ENCODE results near the gene FBLN5. TPM values are rescaled to one million over a fixed set of nuclear protein-coding genes. Genes with fewer than 3 reads are reported as not detected.

The FBLN5 gene
- total and polyA plus RNA-seq, 2 donors (not counting 3 experiments of a cell fraction or from before 2014, with no cell fraction given) = 27.6 to 33.1 TPM

GRCh38 chr14:91851563-91851962 is 95.9 kb downstream of the FBLN5 start:
- Histone ChIP-seq H3K9ac (replicated peaks; ENCODE audit: extremely low read depth, insufficient read depth, low read length) (no peak overlapping the region), H3K79me2 (ENCODE audit: control insufficient read depth, insufficient read depth, low read length) (no peaks in the 10 kb centered on the region), H4K20me1 (replicated peaks; ENCODE audit: control insufficient read depth, extremely low read depth, insufficient read depth, low read length) (no peaks in the 10 kb centered on the region), H3K4me3 (replicated peaks in 1 of 3; ENCODE audit: insufficient read depth in 1 of 3, low read depth in 1 of 3, low read length in 3 of 3) (no peak overlapping the region), H3K27ac (ENCODE audit: insufficient read depth, low read depth, low read length) (no peak overlapping the region), H3K4me1 (ENCODE audit: control insufficient read depth, extremely low read depth, insufficient read depth, low read length) (no peaks in the 10 kb centered on the region), H3K4me2 (ENCODE audit: insufficient read depth, low read length) (no peak overlapping the region), H3K9me3 (replicated peaks; ENCODE audit: control insufficient read depth, insufficient read depth, low read length) (no peaks in the 10 kb centered on the region), H3K36me3 (ENCODE audit: control insufficient read depth in 2 of 2, extremely low read depth in 1 of 2, insufficient read depth in 2 of 2, low read length in 2 of 2) (no peaks in the 10 kb centered on the region), H3K9me1 (replicated peaks; ENCODE audit: control insufficient read depth, extremely low read depth, insufficient read depth, low read length) (no peaks in the 10 kb centered on the region), H2AFZ (ENCODE audit: low read depth, low read length) (no peak overlapping the region), H3K27me3 (ENCODE audit: control insufficient read depth in 2 of 2, insufficient read depth in 2 of 2, low read length in 2 of 2) (peaks cover 0 to 3% of the 10 kb centered on the region in 2 experiments)
- BruUV-seq (replicated peaks) = no TSS peak
- no peak for DNase-seq (ENCODE audit: low read depth, low spot score)
- no peak for FAIRE-seq
- dilution Hi-C loops (cut with MboI; ENCODE audit: extremely low pct_ligation_motif_present, low sequenced_read_pairs) (no loop called here), intact Hi-C loops (cut with micrococcal nuclease) (no loop called here)
- ChIA-PET CTCF (no interaction called here), POLR2A (no interaction called here)
- TF ChIP-seq, protein P1, sequence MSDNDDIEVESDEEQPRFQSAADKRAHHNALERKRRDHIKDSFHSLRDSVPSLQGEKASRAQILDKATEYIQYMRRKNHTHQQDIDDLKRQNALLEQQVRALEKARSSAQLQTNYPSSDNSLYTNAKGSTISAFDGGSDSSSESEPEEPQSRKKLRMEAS (IDR thresholded peaks at IDR 0.05; ENCODE audit: insufficient read depth, insufficient read length) = no peak
- TF ChIP-seq, protein P2, sequence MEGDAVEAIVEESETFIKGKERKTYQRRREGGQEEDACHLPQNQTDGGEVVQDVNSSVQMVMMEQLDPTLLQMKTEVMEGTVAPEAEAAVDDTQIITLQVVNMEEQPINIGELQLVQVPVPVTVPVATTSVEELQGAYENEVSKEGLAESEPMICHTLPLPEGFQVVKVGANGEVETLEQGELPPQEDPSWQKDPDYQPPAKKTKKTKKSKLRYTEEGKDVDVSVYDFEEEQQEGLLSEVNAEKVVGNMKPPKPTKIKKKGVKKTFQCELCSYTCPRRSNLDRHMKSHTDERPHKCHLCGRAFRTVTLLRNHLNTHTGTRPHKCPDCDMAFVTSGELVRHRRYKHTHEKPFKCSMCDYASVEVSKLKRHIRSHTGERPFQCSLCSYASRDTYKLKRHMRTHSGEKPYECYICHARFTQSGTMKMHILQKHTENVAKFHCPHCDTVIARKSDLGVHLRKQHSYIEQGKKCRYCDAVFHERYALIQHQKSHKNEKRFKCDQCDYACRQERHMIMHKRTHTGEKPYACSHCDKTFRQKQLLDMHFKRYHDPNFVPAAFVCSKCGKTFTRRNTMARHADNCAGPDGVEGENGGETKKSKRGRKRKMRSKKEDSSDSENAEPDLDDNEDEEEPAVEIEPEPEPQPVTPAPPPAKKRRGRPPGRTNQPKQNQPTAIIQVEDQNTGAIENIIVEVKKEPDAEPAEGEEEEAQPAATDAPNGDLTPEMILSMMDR (IDR thresholded peaks at IDR 0.05; ENCODE audit: extremely low read depth in 1 of 2, insufficient read depth in 1 of 2, low read depth in 1 of 2, low read length in 2 of 2) = no peak
- TF ChIP-seq POLR2A (IDR thresholded peaks at IDR 0.05; ENCODE audit: low read depth, low read length) (no peak), MYC (IDR thresholded peaks at IDR 0.05; ENCODE audit: low read depth, low read length) (no peak), GATA2 (IDR thresholded peaks at IDR 0.05; ENCODE audit: insufficient read depth, insufficient read length, low read depth, low read length) (no peak)

DNA sequence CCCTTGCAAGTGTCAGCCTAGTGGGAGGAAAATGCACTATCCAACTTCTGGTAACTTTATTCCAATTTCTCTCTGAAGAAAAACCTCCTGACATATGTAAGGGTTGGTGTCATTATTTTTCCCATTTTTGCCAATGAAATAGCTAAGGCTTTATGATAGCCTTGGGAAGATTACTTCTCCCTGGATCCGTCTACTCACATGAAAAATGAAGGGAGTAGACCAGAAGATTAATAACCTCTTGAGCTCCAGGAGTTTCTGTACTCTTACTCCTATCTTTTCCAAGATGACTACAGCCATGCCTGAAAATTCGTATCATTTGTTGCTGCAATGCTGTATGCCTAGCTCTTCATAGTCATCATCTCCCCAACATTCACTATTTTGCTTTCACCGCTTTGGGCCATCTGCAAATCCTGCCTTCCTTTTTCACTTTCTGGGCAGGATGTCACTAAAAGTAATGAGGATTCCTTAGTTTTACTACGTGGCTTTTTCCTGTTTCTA is 98.9 kb downstream of the FBLN5 start:
- Histone ChIP-seq H3K9ac (replicated peaks; ENCODE audit: extremely low read depth, insufficient read depth, low read length) (no peak overlapping the region), H3K36me3 (ENCODE audit: control insufficient read depth in 2 of 2, extremely low read depth in 1 of 2, insufficient read depth in 2 of 2, low read length in 2 of 2) (no peaks in the 10 kb centered on the region), H2AFZ (ENCODE audit: low read depth, low read length) (no peak overlapping the region), H3K9me3 (replicated peaks; ENCODE audit: control insufficient read depth, insufficient read depth, low read length) (no peaks in the 10 kb centered on the region), H3K79me2 (ENCODE audit: control insufficient read depth, insufficient read depth, low read length) (no peaks in the 10 kb centered on the region), H3K4me3 (replicated peaks in 1 of 3; ENCODE audit: insufficient read depth in 1 of 3, low read depth in 1 of 3, low read length in 3 of 3) (no peak overlapping the region), H3K27ac (ENCODE audit: insufficient read depth, low read depth, low read length) (no peak overlapping the region), H3K9me1 (replicated peaks; ENCODE audit: control insufficient read depth, extremely low read depth, insufficient read depth, low read length) (no peaks in the 10 kb centered on the region), H3K4me2 (ENCODE audit: insufficient read depth, low read length) (no peak overlapping the region), H3K4me1 (ENCODE audit: control insufficient read depth, extremely low read depth, insufficient read depth, low read length) (no peaks in the 10 kb centered on the region), H3K27me3 (ENCODE audit: control insufficient read depth in 2 of 2, insufficient read depth in 2 of 2, low read length in 2 of 2) (peaks cover 0 to 3% of the 10 kb centered on the region in 2 experiments), H4K20me1 (replicated peaks; ENCODE audit: control insufficient read depth, extremely low read depth, insufficient read depth, low read length) (no peaks in the 10 kb centered on the region)
- ChIA-PET CTCF (no interaction called here), POLR2A (no interaction called here)
- DNase-seq (ENCODE audit: low read depth, low spot score) (no peak), FAIRE-seq (no peak)
- dilution Hi-C loops (cut with MboI; ENCODE audit: extremely low pct_ligation_motif_present, low sequenced_read_pairs) = no loop called here
- intact Hi-C loops (cut with micrococcal nuclease) = no loop called here
- TF ChIP-seq, protein P2 (IDR thresholded peaks at IDR 0.05; ENCODE audit: extremely low read depth in 1 of 2, insufficient read depth in 1 of 2, low read depth in 1 of 2, low read length in 2 of 2) = no peak
- TF ChIP-seq EZH2 (IDR thresholded peaks at IDR 0.05; ENCODE audit: borderline replicate concordance, low read depth, low read length, severe bottlenecking) = no peak
- BruUV-seq (replicated peaks) = no TSS peak

Measured in endothelial cell of umbilical vein (primary cell).